Bone marrow (tissue), 2 donors: ENCODE measurements around the gene PLCD3.

Source experiments
- DNase-seq, 2 donors: peaks; one replicate each; lab custom pipeline; 2025; lab: John Stamatoyannopoulos, UW

PLCD3 gene

GRCh38 chr17:45149669-45150664, 17.7 kb upstream of the PLCD3 start:
- peak in 1 of 2 donors; percentile 35 for DNase-seq

GRCh38 chr17:45149037-45149668, 16.8 kb upstream of the PLCD3 start:
- DNase-seq: peak; percentile 59 to 61

- peak; percentile 96 to 99 for DNase-seq
Observed at GRCh38 chr17:45148183-45149036, 16.1 kb upstream of the PLCD3 start, which contains the start of gene HEXIM1. HEXIM1 (plus strand) TSS chr17:45148475; CDS start chr17:45149191, 716 bp downstream.

- peak; percentile 74 to 87 for DNase-seq
Observed at GRCh38 chr17:45147581-45148182, 15.4 kb upstream of the PLCD3 start.

GRCh38 chr17:45146890-45147580, 14.7 kb upstream of the PLCD3 start:
- DNase-seq: peak in 1 of 2 donors; percentile 78

- DNase-seq: no peak
Observed at GRCh38 chr17:45146592-45146889, 14.2 kb upstream of the PLCD3 start.

- no peak for DNase-seq
Observed at GRCh38 chr17:45146166-45146565, 13.9 kb upstream of the PLCD3 start.

- no peak for DNase-seq
Observed at GRCh38 chr17:45145035-45145389, 12.7 kb upstream of the PLCD3 start.

- DNase-seq: no peak
Observed at GRCh38 chr17:45144199-45145034, 12.1 kb upstream of the PLCD3 start.

- no peak for DNase-seq
Observed at GRCh38 chr17:45143767-45144198, 11.5 kb upstream of the PLCD3 start.

- no peak for DNase-seq
Observed at GRCh38 chr17:45143094-45143670, 10.9 kb upstream of the PLCD3 start.

- no peak for DNase-seq
Observed at GRCh38 chr17:45139533-45139920, 7.2 kb upstream of the PLCD3 start.

- no peak for DNase-seq
Observed at GRCh38 chr17:45138911-45139532, 6.7 kb upstream of the PLCD3 start.

GRCh38 chr17:45137561-45138305, 5.4 kb upstream of the PLCD3 start:
- no peak for DNase-seq

GRCh38 chr17:45136846-45137560, 4.7 kb upstream of the PLCD3 start:
- DNase-seq: no peak

GRCh38 chr17:45135978-45136791, 3.9 kb upstream of the PLCD3 start:
- no peak for DNase-seq
